NCI-H2171 treated with DMSO at 0.1 percent for 48 hours (cell line): ENCODE results near the gene CDCA8.
"Not testable (repeated sequence)": the region's sequence is repeated elsewhere in the genome, so short reads cannot be mapped to it uniquely, and the experiment has no call there.

Experiments
- DNase-seq: peaks from one replicate; lab custom pipeline; 2025; lab: John Stamatoyannopoulos, UW

CDCA8 gene

DNA sequence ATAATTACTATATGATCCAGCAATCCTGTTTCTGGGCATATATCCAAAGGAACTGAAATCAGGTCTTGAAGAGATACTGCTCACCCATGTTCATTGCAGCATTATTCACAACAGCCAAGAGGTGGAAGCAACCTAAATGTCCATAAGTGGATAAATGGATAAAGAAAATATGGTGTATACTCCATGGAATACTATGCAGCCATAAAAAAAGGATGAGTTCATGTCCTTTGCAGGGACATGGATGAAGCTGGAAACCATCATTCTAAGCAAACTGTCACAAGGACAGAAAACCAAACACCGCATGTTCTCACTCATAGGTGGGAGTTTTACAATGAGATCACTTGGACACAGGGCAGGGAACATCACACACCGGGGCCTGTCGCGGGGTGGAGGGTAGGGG is 46.3 kb downstream of the CDCA8 start:
- not testable (repeated sequence) for DNase-seq

DNA sequence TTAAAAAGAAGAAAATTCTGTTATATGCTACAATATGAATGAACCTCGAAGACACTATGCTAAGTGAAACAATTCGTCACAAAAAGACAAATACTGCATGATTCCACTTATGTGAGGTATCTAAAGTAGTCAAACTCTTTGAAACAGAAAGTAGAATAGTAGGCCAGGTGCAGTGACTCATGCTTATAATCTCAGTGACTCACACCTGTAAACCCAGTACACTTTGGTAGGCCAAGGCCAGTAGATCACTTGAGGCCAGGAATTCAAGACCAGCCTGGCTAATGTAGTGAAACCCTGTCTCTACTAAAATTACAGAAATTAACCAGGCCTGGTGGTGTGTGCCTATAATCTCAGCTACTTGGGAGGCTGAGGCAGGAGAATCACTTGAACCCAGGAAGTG is 46.9 kb downstream of the CDCA8 start:
- no peak for DNase-seq

GRCh38 chr1:37741130-37741529 is 48.8 kb downstream of the CDCA8 start:
- DNase-seq: no peak

- no peak for DNase-seq
Observed at GRCh38 chr1:37741662-37742061, 49.3 kb downstream of the CDCA8 start.

GRCh38 chr1:37746806-37747205 is 54.5 kb downstream of the CDCA8 start:
- DNase-seq: no peak

GRCh38 chr1:37748565-37748964 is 56.2 kb downstream of the CDCA8 start:
- DNase-seq: no peak

DNA sequence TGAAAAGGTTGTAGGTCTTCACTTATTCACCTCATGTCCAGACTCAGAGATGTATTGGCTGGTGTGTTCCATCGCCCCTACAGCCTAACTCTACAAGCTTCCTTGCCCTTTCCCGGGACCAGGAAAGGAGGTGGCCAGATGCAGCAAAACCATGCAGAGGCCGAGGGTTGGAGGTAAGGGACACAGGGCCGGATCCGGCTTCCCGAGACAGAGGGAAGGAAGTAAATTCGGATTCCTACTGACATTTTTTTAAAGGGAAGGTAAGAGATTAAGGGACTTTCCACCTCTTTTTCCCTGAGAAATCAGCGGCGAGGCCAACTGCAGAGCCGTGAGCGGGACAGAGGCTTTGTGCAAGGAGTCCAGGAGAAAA is 59.9 kb downstream of the CDCA8 start:
- no peak for DNase-seq

DNA sequence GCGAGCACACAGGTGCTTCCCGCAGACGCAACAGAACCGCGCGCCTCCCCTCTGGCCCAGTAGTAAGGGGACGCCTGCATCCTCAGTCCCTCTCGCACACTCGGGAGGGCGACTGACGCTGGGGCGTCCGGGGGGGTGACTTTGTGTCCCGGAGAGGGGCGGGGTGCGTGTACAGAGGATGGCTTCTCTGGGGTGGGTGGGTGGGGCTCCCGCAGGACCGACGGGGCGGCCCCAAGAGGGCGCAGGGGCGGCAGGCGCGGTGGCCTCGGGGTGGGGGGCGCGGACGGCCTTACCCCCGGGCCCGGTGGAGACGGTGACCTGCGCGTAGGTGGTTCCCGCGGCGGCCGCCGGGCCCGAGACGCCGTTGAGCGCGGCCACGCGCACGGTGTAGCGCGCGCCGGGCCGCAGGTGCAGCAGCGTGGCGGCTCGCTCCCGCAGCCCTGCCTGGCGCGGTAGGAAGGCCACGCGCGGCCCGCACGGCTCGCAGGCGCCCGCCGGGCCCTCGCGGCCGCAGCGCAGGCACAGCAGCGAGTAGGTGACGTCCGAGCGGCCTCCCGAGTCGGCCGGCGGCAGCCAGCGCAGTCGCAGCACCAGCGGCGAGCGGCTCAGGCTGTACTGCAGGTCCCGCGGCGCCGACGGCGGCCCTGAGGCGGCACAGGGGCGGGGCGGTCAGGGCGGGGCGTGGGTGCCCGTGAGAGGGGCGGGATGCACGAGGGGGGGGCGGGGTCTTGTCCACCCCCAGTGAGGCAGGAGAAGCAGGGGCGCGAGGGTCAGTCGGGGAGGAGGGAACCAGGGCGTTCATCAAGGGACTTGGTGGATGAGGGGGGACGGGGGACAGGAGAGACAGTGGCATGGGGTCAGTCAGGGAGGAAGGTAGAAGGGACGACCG is 60.5 kb downstream of the CDCA8 start:
- peak; percentile 36 for DNase-seq

DNA sequence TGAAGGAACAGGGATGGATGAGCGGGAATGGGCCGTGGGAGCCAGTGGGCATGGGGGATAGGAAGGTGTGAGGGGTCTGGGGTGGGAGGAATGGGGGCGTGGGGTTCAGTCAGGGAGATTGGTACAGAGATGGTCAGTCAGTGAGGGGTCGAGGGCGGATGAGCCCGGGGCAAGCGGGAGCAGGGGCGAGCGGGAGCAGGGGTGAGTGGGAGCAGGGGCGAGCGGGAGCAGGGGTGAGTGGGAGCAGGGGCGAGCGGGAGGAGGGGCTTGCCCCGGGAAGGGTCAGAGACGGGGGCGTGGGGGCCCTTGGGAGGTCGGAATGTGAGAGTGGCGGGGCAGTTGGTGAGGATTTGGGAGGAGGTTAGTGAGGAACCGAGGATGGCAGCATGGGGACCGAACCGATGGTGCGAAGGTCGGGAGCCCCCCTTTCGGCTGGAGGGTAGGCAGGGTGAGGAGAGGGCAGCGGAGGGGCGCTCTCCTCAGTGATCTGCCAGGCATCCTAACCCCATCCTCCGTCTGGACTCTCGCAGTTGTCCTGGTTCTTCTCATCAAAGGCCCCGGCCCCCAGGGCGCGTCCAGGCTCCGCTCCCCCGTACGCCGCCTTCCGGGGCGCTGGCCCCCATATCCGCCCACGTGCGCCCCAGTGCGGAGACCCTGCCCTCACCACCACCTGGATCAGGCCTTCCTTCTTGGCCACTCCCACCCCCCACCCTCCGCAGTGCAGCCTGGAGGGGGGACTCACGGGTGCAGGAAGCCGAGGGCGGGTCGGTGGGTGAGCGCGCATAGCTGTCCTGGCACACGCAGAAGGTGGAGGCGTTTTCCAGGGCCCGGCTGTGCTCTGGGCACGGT is 61.4 kb downstream of the CDCA8 start:
- DNase-seq: no peak

GRCh38 chr1:37755290-37755689 is 63.0 kb downstream of the CDCA8 start:
- DNase-seq: no peak

DNA sequence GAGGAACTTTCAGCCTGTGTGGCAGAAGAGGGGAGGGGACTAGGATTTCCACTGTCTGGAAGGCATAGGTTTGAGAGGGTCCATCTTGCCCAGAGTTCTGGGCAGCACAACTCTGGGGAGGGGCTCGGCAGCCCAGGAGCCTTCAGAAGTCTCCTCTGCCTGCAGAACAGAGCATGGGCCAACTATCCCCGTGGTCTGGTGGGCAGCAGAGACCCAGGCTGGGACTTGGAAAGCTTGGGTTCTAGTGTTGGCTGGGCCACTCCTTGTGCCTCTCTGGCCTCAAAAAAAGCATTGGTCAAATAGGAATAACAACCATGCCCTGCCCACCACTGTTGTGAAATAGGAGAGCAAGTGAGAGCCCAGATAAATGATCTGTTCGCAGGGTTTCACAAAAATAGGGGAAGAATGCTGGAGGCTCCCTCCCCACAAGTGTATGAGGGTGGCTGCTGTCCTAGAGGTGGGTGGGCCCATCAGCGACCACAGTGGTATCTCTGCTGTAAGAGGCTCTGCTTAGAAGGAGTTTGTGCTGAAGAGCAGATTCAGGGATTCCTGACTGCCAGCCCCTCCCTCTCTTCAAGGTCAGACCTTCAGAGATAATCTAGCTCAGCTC is 63.7 kb downstream of the CDCA8 start:
- DNase-seq: no peak
